ENCODE results near the gene UCK1. TPM values are rescaled to one million over a fixed set of nuclear protein-coding genes. Genes with fewer than 3 reads are reported as not detected.

Gene UCK1
- total RNA-seq, 1 donor from 2014 or later, result 21.9 TPM

GRCh38 chr9:131476777-131477345 lies 54.2 kb downstream of the UCK1 start:
- no peak for TF ChIP-seq CTCF (IDR thresholded peaks at IDR 0.05; ENCODE audit: unreplicated experiment)
- Mint-ChIP-seq H3K9me3 (peaks cover 2% of the 10 kb centered on the region), H3K27me3 (ENCODE audit: low read depth) (no peaks in the 10 kb centered on the region), H3K4me3 (no peak overlapping the region), H3K36me3 (peaks cover 35% of the 10 kb centered on the region), H3K27ac (no peak overlapping the region), H3K4me1 (peaks cover 7% of the 10 kb centered on the region)
- DNase-seq (ENCODE audit: low spot score in 2 of 2, unreplicated experiment in 2 of 2), result no peak

GRCh38 chr9:131475956-131476776 lies 54.9 kb downstream of the UCK1 start:
- no peak overlapping the region for H3K4me3 Mint-ChIP-seq
- DNase-seq (ENCODE audit: low spot score in 2 of 2, unreplicated experiment in 2 of 2), result no peak
- TF ChIP-seq CTCF (IDR thresholded peaks at IDR 0.05; ENCODE audit: unreplicated experiment), result no peak
- H3K9me3 Mint-ChIP-seq, result peaks cover 9% of the 10 kb centered on the region
- no peaks in the 10 kb centered on the region for H3K4me1 Mint-ChIP-seq
- H3K27ac Mint-ChIP-seq, result no peak overlapping the region
- H3K27me3 Mint-ChIP-seq (ENCODE audit: low read depth), result no peaks in the 10 kb centered on the region
- peaks cover 39% of the 10 kb centered on the region for H3K36me3 Mint-ChIP-seq

GRCh38 chr9:131475111-131475955 lies 55.7 kb downstream of the UCK1 start:
- no peaks in the 10 kb centered on the region for H3K4me1 Mint-ChIP-seq
- H3K9me3 Mint-ChIP-seq, result peaks cover 13% of the 10 kb centered on the region
- H3K27ac Mint-ChIP-seq, result no peak overlapping the region
- no peak for DNase-seq (ENCODE audit: low spot score in 2 of 2, unreplicated experiment in 2 of 2)
- no peak for TF ChIP-seq CTCF (IDR thresholded peaks at IDR 0.05; ENCODE audit: unreplicated experiment)
- H3K4me3 Mint-ChIP-seq, result no peak overlapping the region
- peaks cover 47% of the 10 kb centered on the region for H3K36me3 Mint-ChIP-seq
- no peaks in the 10 kb centered on the region for H3K27me3 Mint-ChIP-seq (ENCODE audit: low read depth)

GRCh38 chr9:131474711-131475110 lies 56.4 kb downstream of the UCK1 start:
- H3K4me3 Mint-ChIP-seq, result no peak overlapping the region
- H3K36me3 Mint-ChIP-seq, result peaks cover 54% of the 10 kb centered on the region
- no peak for DNase-seq (ENCODE audit: low spot score in 2 of 2, unreplicated experiment in 2 of 2)
- no peak for TF ChIP-seq CTCF (IDR thresholded peaks at IDR 0.05; ENCODE audit: unreplicated experiment)
- peaks cover 13% of the 10 kb centered on the region for H3K9me3 Mint-ChIP-seq
- no peak overlapping the region for H3K27ac Mint-ChIP-seq
- H3K27me3 Mint-ChIP-seq (ENCODE audit: low read depth), result no peaks in the 10 kb centered on the region
- H3K4me1 Mint-ChIP-seq, result no peaks in the 10 kb centered on the region

- no peaks in the 10 kb centered on the region for H3K4me1 Mint-ChIP-seq
- no peak for DNase-seq (ENCODE audit: low spot score in 2 of 2, unreplicated experiment in 2 of 2)
- peaks cover 53% of the 10 kb centered on the region for H3K36me3 Mint-ChIP-seq
Measured at GRCh38 chr9:131473891-131474290, 57.2 kb downstream of the UCK1 start.

More at GRCh38 chr9:131473891-131474290, 57.2 kb downstream of the UCK1 start:
- Mint-ChIP-seq H3K4me3 (no peak overlapping the region), H3K27me3 (ENCODE audit: low read depth) (no peaks in the 10 kb centered on the region), H3K9me3 (peaks cover 13% of the 10 kb centered on the region), H3K27ac (no peak overlapping the region)
- TF ChIP-seq CTCF (IDR thresholded peaks at IDR 0.05; ENCODE audit: unreplicated experiment), result no peak

Other genes starting within 250 kb of the UCK1 start
- 0.60 to 1.1 TPM (median 0.79 TPM) in 3 replicates for gene PLPP7, start 241.5 kb downstream of the UCK1 start, total RNA-seq
- gene PRRC2B, start 137.2 kb downstream of the UCK1 start, total RNA-seq, result 495 to 505 TPM (median 497 TPM) in 3 replicates
- gene POMT1, start 28.3 kb downstream of the UCK1 start, total RNA-seq, result 54.8 to 59.2 TPM (median 57.2 TPM) in 3 replicates
- not detected in 3 replicates for gene PRRT1B, start 14.3 kb upstream of the UCK1 start, total RNA-seq
- 49.3 to 59.1 TPM (median 50.4 TPM) in 3 replicates for gene RAPGEF1, start 208.8 kb upstream of the UCK1 start, total RNA-seq

Data from mesothelial cell of epicardium (in vitro differentiated cells).